GM21390 (cell line): ENCODE data around the gene IMPG1.

Experiments used
- ATAC-seq: cut with Tn5 transposase; IDR thresholded peaks from one replicate; pipeline ENCODE4 v1.9.1; 2021; ENCODE audit not compliant: unreplicated experiment

Gene IMPG1

DNA sequence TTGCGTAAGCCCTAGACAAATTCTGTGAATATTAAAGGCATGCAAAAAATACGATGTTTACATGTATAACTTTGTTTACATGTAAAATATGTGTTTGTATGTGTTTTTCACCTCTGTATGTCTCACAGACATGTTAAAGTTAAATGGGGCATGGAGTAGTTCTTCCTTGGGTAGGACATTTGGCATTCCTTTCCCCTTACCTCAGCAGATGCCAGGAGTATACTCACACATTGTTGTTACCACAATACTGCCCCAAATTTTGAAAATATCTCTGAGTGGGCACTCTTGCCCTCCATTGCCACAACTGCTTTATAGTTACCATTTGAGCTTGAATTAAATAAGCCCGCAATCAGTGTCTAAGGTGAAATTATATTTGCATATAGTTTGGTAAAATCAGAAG is 175.9 kb downstream of the IMPG1 start:
- ATAC-seq, result no peak

DNA sequence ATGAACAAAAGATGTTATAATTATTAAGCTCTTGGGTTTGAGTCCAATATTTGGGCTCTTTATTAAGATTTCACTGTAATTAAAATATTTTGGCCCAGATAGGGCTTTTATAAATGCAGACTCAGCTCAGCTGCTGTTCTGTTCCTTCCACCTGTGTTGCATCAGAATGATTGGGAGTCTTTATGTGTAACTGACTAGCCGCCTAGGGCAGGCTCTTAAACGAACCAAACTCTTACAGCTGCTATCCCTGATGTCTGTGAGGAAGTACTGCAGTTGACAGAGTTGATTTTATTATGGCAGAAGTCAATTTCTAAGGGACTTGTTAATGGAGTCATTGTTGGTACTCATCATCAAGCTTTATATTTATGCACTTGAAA is 178.7 kb downstream of the IMPG1 start:
- peak; percentile 10 for ATAC-seq

GRCh38 chr6:75893058-75893775 is 179.2 kb downstream of the IMPG1 start:
- ATAC-seq, result peak; percentile 84

DNA sequence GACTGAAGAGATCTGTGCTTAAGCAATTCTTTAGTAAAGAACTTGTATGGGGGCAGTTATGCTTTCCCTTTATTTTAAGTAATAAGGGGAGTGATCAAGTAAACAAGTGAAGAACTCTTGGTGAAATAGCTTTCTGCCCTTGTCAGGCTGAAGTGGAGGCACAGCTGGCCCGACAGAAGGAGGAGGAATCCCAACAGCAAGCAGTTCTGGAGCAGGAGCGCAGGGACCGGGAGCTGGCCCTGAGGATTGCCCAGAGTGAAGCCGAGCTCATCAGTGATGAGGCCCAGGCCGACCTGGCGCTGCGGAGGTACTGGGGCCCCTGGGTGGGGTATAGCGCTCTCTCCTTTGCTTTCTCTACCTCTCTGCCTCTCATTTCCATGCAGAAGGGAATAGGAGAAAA is 180.1 kb downstream of the IMPG1 start:
- ATAC-seq, result no peak

DNA sequence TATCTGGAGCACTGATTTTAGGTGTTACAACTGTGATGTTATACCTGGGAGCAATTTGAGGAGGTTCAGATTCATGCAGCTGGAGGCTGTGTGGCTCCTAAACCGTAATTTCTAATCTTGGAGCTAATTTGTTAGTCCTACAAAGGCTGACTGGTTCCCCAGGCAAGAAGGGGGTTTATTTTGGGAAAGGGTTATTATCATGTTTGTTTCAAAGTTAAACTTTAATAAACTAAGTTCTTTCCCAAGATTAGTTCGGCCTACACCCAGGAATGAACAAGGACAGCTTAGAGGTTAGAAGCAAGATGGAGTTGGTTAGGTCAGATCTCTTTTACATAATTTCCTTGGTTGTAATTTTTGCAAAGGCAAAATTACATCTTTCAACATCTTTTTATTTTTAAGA is 187.6 kb downstream of the IMPG1 start:
- no peak for ATAC-seq

- no peak for ATAC-seq
These were observed 189.7 kb downstream of the IMPG1 start for GRCh38 chr6:75882734-75883133.

GRCh38 chr6:75880305-75880704 is 192.2 kb downstream of the IMPG1 start:
- no peak for ATAC-seq

DNA sequence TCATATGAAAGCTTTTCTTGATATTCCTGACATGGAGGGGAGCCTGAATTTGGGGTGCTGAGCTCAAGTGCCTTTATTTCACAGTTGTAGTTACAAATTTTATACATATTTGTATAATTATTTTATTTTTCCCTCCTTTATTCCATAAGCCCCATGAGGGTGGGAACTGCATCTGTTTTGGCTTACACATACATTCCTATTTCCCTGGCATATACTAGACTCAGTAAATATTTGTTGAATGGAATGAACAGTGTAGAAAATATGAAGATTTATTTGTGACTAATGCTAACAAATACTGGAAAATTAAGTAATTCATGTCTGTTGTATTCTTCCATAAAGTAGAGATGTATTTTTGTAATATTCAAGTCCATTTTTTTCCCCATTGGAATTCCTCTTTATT is 196.3 kb downstream of the IMPG1 start:
- ATAC-seq, result no peak

DNA sequence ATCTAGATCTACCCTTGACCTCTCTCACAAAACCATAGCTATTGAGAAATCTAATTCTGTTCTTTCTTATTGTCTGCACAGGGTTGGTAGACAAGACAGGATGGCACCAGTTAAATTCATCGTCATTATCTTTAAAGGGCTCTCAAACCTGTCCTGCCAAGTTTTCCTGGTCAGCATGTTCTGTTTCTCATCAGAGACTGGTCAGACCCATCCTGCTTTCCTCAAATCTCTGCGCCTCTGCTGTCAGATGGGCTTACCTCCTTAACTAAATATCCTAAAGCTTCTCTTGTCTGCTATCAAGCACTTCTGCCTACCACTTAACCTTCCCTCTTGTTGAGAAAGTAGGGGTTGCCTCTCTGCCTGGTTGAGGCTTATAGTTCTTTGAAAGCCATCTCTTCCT is 198.2 kb downstream of the IMPG1 start:
- ATAC-seq, result no peak
